D721Med (cell line): Measurements from ENCODE around the gene GPX8.

Experiments
- DNase-seq: peaks from one replicate; pipeline ENCODE4 v3.0.0; 2011; ENCODE audit warnings: low spot score; ENCODE audit not compliant: insufficient read length
- FAIRE-seq: peaks from 2 replicates; lab custom pipeline; 2011; peaks lifted over from hg19 to GRCh38; lab: Jason Lieb, UNC
- CTCF ChIP-seq: IDR thresholded peaks from 2 replicates; pipeline ENCODE4 v1.5.1; 2012; ENCODE audit warnings: mild to moderate bottlenecking, control low read depth; ENCODE audit not compliant: insufficient read depth; ENCODE audit errors: missing control alignments

Gene GPX8

GRCh38 chr5:55149308-55149795 is 10.6 kb upstream of the GPX8 start:
- FAIRE-seq (no peak), DNase-seq (no peak)
- TF ChIP-seq CTCF: no peak

- TF ChIP-seq CTCF: no peak
- DNase-seq (no peak), FAIRE-seq (no peak)
Observed at GRCh38 chr5:55151923-55152842, 7.8 kb upstream of the GPX8 start.

- no peak for TF ChIP-seq CTCF
- FAIRE-seq: no peak
- DNase-seq: no peak
Observed at GRCh38 chr5:55154873-55155272, 5.1 kb upstream of the GPX8 start.

GRCh38 chr5:55160493-55161209 is 680 bp downstream of the GPX8 start:
- DNase-seq (no peak), FAIRE-seq (peak; percentile 71)
- TF ChIP-seq CTCF: no peak

GRCh38 chr5:55162666-55163065 is 2.7 kb downstream of the GPX8 start:
- TF ChIP-seq CTCF: no peak
- no peak for DNase-seq
- FAIRE-seq: no peak

GRCh38 chr5:55171471-55171870 is 11.5 kb downstream of the GPX8 start:
- DNase-seq: no peak
- FAIRE-seq: no peak
- no peak for TF ChIP-seq CTCF
